ENCODE data around the gene ATP1A1. TPM values are rescaled to one million over a fixed set of nuclear protein-coding genes. Genes with fewer than 3 reads are reported as not detected.

ATP1A1 gene
- total RNA-seq, 2 experiments from 2014 or later, result 74.4 to 186 TPM

GRCh38 chr1:116393792-116394191 is 20.7 kb downstream of the ATP1A1 start:
- no peak overlapping the region for H3K27ac ChIP-seq (ENCODE audit: low read depth, low read length, poor library complexity, severe bottlenecking)
- H3K9me3 ChIP-seq (ENCODE audit: low read length), result no peaks in the 10 kb centered on the region
- no peaks in the 10 kb centered on the region for H3K4me1 ChIP-seq (ENCODE audit: insufficient read depth, low read length, poor library complexity, severe bottlenecking)
- no peaks in the 10 kb centered on the region for H3K79me2 ChIP-seq (ENCODE audit: insufficient read depth, low read depth, low read length)
- ChIA-PET CTCF (ENCODE audit: unreplicated experiment) (no interaction called here), POLR2A (interaction anchor here (0.6 kb wide), 1 partner anchor 11 kb away, joined by 3 read pairs; no protein-coding TSS in a partner anchor)
- no peak overlapping the region for H2AFZ ChIP-seq (ENCODE audit: low read length)
- no peaks in the 10 kb centered on the region for H4K20me1 ChIP-seq (ENCODE audit: insufficient read depth, low read length)
- DNase-seq (ENCODE audit: low spot score), result no peak
- H3K9me2 ChIP-seq (ENCODE audit: insufficient read depth, low read length), result no peaks in the 10 kb centered on the region
- peaks cover 100% of the 10 kb centered on the region for H3K36me3 ChIP-seq (ENCODE audit: insufficient read depth, low read length)
- intact Hi-C loops (cut with micrococcal nuclease; ENCODE audit: unreplicated experiment), result no loop called here
- TF ChIP-seq CTCF (conservative IDR thresholded peaks at IDR 0.05; ENCODE audit: low read length) (no peak), EZH2phosphoT487 (IDR thresholded peaks at IDR 0.05; ENCODE audit: borderline replicate concordance, low read depth, low read length) (no peak)
- no peak overlapping the region for H3K4me2 ChIP-seq (ENCODE audit: low read length)
- BruUV-seq (replicated peaks), result no TSS peak
- no peak overlapping the region for H3K4me3 ChIP-seq (ENCODE audit: low read depth, low read length, poor library complexity, severe bottlenecking)

- Histone ChIP-seq H3K9me2 (ENCODE audit: insufficient read depth, low read length) (no peaks in the 10 kb centered on the region), H3K27ac (ENCODE audit: low read depth, low read length, poor library complexity, severe bottlenecking) (no peak overlapping the region), H3K4me1 (ENCODE audit: insufficient read depth, low read length, poor library complexity, severe bottlenecking) (no peaks in the 10 kb centered on the region), H4K20me1 (ENCODE audit: insufficient read depth, low read length) (no peaks in the 10 kb centered on the region), H3K36me3 (ENCODE audit: insufficient read depth, low read length) (peaks cover 100% of the 10 kb centered on the region), H3K4me2 (ENCODE audit: low read length) (no peak overlapping the region), H3K79me2 (ENCODE audit: insufficient read depth, low read depth, low read length) (no peaks in the 10 kb centered on the region), H3K9me3 (ENCODE audit: low read length) (no peaks in the 10 kb centered on the region), H3K4me3 (ENCODE audit: low read depth, low read length, poor library complexity, severe bottlenecking) (no peak overlapping the region), H2AFZ (ENCODE audit: low read length) (no peak overlapping the region)
- CTCF ChIA-PET (ENCODE audit: unreplicated experiment), result no interaction called here
- POLR2A ChIA-PET, result no interaction called here
- TF ChIP-seq EZH2phosphoT487 (IDR thresholded peaks at IDR 0.05; ENCODE audit: borderline replicate concordance, low read depth, low read length) (no peak), CTCF (conservative IDR thresholded peaks at IDR 0.05; ENCODE audit: low read length) (no peak)
- BruUV-seq (replicated peaks), result no TSS peak
- intact Hi-C loops (cut with micrococcal nuclease; ENCODE audit: unreplicated experiment), result no loop called here
- DNase-seq (ENCODE audit: low spot score), result no peak
Observed at GRCh38 chr1:116394270-116394669, 21.2 kb downstream of the ATP1A1 start.

GRCh38 chr1:116396769-116397168 is 23.7 kb downstream of the ATP1A1 start:
- TF ChIP-seq CTCF (conservative IDR thresholded peaks at IDR 0.05; ENCODE audit: low read length) (no peak), EZH2phosphoT487 (IDR thresholded peaks at IDR 0.05; ENCODE audit: borderline replicate concordance, low read depth, low read length) (no peak)
- peaks cover 100% of the 10 kb centered on the region for H3K36me3 ChIP-seq (ENCODE audit: insufficient read depth, low read length)
- H3K4me2 ChIP-seq (ENCODE audit: low read length), result no peak overlapping the region
- ChIA-PET POLR2A (interaction anchor here (0.8 to 1.2 kb wide), 2 partner anchors 15 to 81 kb away, joined by 3 read pairs; no protein-coding TSS in a partner anchor), CTCF (ENCODE audit: unreplicated experiment) (no interaction called here)
- BruUV-seq (replicated peaks), result no TSS peak
- no peak overlapping the region for H3K27ac ChIP-seq (ENCODE audit: low read depth, low read length, poor library complexity, severe bottlenecking)
- intact Hi-C loops (cut with micrococcal nuclease; ENCODE audit: unreplicated experiment), result no loop called here
- DNase-seq (ENCODE audit: low spot score), result no peak
- no peaks in the 10 kb centered on the region for H3K4me1 ChIP-seq (ENCODE audit: insufficient read depth, low read length, poor library complexity, severe bottlenecking)
- no peaks in the 10 kb centered on the region for H4K20me1 ChIP-seq (ENCODE audit: insufficient read depth, low read length)
- H3K79me2 ChIP-seq (ENCODE audit: insufficient read depth, low read depth, low read length), result no peaks in the 10 kb centered on the region
- no peaks in the 10 kb centered on the region for H3K9me2 ChIP-seq (ENCODE audit: insufficient read depth, low read length)
- no peak overlapping the region for H2AFZ ChIP-seq (ENCODE audit: low read length)
- no peak overlapping the region for H3K4me3 ChIP-seq (ENCODE audit: low read depth, low read length, poor library complexity, severe bottlenecking)
- no peaks in the 10 kb centered on the region for H3K9me3 ChIP-seq (ENCODE audit: low read length)

All from OCI-LY7 (cell line).